NCI-H146 treated with DMSO at 0.1 percent for 48 hours (cell line): ENCODE data around the gene PPFIBP1.

ENCODE experiments used
- DNase-seq: peaks from one replicate; lab custom pipeline; 2025; ENCODE audit not compliant: unreplicated experiment; lab: John Stamatoyannopoulos, UW

The PPFIBP1 gene

DNA sequence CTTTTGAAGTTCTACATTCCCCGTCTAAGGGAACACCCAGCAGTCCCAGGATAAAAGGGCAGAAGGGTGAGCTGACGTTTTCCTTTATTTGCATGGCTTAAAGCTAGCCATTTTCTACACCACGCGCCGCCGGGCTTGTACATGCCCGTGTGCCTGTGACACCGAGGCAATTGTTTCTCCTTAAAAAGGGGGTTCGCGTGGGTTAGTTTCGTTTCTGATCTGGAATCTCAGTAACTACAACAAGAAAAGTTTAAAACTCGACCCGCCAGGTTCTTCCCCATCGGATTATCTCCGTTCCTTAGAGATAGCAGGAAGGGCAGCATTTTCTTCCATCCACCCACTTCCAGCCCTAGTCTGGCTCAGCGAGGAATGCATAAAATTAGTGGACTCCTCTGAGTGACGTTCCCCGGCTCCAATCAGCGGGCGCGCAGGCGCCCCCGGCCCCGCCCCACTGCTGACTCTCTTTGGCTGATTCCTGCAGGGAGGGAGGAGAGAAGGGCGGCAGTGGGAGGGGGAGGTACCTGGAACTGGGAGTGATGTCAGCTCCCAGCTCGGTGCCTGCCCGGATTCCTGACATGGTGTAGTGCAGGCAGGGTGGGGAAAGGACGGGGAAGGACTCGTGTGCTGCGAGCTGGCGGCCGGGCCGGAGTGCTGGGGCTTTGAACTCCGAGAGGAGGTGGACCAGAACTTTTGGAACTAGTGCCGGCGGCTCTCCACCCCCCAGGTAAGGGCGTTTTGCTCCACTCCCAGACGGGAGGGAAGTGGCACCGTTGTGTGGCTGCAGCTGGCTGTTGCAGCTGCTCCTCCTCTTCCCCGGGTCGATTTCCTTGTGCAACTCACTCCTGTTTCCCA, at the start of gene PPFIBP1:
Gene PPFIBP1, plus strand, starts transcription at position 565 of the 852 bp plus-strand sequence. CDS start 109,191 bp downstream, outside the sequence.
- peak; percentile 98 for DNase-seq

DNA sequence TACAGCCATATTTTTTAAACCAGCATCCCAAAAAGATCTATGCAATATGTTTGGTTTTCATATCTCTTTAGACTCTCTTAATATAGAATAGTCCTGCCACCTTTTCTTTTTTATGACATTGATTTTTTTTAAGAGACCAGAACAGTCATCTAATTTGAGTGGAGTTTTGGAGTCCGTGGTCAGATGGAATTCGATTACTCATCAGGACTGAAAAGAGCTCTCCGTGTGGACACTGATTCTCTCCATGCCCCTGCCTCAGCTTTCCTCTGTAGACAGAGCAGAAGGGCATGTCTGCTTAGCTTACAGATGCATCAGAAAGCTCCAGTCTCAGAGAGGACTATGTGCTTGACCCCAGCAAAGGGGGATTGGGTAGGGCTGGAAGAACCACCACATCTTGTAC, 49.7 kb upstream of the PPFIBP1 start:
- no peak for DNase-seq

DNA sequence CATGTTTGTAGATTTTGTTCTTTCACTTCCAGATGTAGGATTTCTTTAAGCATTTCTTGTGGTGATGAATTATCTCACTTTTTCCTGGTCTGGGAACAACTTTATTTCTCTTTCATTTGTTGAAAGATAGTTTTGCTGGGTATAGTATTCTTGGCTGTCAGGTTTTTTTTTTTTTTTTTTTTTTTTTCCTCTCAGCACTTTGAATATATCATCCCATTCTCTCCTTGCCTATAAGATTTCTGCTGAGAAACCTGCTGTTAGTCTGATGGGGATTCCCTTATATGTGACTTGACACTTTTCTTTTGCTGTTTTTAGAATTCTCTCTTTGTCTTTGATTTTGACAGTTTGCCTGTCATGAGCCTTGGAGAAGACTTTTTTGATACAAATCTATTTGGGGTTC, 47.0 kb upstream of the PPFIBP1 start:
- DNase-seq = no peak

DNA sequence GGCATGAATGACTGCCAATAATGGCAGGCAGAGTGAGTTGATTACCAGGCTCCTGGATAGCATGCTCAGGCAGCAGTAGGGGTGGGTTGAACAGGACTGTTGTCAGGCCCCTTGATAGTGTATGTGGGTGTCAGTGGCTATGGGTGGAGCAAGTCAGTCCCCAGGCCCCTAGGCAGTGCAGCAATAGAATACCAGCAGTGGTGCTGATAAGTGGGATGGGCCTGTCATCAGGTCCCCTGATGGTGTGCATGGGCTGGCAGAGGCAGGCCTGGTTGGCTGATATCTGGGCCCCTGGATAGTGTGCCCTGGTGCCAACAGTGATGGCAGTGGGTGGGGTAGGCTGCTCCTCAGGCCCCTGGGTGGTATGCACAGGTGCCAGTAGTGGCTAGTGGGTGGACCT, 45.1 kb upstream of the PPFIBP1 start:
- no peak for DNase-seq

DNA sequence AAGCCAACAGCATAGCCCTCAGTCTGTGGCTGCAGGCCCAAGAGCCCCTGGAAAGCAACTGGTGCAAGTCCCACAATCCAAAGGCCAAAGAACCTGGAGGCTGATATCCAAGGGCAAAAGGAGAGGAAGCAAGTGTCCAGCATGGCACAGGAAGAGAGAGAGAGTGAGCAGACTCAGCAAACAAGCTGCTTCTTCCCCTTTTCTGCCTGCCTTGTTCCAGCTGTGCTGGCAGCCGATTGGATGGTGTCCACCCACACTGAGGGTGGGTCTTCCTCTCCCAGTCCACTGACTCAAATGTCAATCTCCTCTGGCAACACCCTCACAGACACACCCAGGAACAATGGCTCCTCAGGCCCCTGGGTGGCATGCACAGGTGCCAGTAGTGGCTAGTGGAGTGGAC, 44.0 kb upstream of the PPFIBP1 start:
- no peak for DNase-seq

DNA sequence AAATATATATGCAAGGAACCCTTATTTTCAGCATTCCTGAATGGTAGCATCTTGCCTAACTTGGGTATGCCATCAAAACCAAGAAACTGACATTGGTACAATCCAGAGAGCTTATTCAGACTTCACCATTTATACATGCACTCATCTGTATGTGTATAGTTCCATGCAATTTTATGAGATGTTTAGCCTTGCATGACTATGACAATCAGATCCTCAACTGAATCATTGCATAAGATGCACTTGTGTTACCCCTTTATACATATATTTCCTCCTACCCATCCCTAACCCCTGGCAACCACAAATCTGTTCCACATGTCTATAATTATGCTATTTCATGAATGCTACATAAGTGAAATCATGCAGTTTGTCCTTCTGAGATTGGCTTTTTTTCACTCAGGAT, 37.0 kb upstream of the PPFIBP1 start:
- no peak for DNase-seq

DNA sequence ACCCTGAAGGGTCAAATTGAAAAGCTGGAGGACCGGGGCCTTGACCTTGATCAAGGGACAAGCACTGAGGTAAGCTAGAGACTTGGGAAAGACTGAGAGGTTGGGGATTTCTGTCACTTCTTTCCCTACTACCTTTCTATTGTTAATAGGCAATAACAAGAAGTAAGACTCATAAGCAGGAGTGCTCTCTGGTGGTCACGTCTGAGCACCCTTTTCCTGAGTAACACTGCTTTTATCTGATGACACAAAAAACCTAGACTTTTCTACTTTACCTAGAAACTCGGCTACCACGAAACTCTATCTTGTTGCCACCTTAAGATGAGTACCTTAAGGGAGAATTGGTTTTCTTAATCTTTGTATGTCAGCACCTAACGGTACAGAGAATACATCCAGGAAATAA, 35.5 kb upstream of the PPFIBP1 start:
- DNase-seq = no peak

DNA sequence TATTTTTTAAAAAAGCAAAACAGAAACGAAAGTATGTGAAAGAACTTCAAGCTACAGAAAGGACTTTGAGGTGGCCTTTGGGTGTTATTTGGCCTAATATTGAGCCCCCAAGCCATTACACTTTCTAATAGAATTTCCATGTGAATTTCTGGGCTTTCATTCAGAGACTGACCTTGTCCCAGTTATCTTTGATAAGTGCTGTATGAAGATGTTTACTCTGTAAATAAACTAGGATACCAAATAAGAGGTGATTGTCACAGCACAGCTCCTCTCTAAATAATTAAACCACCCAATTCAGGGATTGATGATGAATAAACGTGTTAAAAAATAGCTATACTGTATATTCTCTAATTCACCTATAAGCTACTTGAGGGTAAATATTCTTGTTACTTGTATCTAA, 32.8 kb upstream of the PPFIBP1 start:
- no peak for DNase-seq

DNA sequence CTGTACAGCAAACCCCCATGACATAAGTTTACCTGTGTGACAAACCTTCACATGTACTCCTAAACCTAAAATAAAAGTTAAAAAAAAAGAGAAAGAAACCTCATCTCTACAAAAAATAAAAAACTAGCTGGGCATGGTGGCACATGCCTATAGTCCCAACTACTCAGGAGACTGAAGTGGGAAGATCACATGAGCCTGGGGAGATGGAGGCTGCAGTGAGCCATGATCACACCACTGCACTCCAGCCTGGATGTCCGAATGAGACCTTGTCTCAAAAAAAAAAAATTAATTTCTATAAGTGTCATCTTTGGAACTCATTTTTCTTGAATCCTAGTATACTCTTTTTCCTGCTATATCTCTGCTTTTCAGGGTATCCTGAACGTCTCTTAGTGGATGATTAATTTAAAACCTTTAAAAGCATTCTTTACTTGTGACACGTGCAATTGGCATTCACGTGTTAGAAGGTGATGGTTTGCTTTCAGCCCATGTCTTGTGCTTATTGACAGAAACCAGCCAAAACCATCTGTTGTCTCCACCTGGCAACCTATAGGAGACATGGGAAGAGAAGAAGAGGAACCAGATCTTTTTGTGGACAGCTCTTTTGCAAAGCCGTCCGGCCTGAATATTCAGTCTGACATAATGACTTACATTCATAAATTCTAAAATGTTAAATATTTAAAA, 30.6 kb upstream of the PPFIBP1 start:
- DNase-seq = no peak

DNA sequence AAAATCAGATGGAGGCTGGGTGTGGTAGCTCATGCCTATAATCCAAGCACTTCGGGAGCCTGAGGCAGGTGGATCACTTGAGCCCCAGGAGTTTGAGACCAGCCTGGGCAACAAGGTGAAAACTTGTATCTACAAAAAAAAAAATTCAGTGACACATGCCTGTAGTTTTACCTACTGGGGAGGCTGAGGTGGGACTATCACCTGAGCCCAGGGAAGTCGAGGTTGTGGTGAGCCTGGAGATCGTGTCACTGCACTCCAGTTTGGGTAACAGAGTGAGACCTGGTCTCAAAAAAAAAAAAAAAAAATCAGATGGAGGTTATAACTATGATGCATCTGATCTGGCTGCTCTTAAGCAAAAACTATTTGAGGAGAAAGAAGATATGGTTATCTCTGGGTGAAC, 26.6 kb upstream of the PPFIBP1 start:
- no peak for DNase-seq

DNA sequence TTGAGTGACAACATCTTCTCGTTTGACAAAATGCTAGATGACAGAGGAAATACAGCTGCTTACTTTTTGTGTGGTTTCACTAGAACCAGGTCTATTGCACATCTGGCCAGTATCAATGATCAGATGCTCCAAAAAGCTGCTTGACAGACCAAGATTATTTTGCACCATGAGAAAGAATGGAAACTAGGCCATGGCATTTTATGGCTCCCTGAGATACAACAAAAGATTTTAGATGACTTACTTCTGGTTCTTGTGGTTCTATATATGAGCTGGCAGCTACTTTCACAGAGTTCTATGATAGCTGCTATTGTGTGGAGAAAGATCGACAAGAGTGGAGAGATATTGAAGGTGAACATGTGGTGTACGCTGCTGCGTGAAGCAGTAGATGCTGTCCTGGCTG, 25.9 kb upstream of the PPFIBP1 start:
- no peak for DNase-seq

DNA sequence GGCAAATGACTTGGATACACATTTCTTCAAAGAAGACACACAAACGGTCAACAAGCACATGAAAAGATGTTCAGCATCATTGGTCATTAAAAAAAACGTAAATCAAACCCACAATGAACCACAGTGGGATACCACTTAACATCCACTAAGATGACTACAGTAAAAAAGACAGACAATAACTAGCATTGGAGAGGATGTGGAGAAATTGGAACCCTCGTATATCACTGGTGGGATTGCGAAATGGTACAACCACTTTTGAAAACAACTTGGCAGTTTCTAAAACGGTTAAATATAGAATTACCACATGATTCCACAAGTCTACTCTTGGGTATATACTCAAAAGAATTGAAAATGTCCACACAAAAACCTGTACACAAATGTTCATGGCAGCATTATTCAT, 25.2 kb upstream of the PPFIBP1 start:
- peak; percentile 64 for DNase-seq

DNA sequence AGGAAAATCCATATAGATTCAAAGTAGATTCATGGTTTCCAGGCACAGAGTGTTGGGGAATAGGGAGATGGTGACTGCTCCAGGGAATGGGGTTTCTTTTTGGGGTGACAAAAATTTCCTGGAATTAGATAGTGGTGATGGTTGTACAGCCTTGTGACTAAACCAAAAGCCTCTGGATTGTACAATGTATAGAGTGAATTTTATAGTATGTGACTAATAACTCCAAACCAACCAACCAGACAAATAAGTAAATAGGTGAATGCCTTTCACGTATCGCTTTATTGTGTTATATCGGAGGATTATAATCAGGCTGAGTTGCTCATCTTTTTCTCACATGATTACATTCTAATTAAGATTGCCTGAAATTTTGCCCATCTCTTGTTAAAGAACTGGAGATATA, 24.6 kb upstream of the PPFIBP1 start:
- no peak for DNase-seq

DNA sequence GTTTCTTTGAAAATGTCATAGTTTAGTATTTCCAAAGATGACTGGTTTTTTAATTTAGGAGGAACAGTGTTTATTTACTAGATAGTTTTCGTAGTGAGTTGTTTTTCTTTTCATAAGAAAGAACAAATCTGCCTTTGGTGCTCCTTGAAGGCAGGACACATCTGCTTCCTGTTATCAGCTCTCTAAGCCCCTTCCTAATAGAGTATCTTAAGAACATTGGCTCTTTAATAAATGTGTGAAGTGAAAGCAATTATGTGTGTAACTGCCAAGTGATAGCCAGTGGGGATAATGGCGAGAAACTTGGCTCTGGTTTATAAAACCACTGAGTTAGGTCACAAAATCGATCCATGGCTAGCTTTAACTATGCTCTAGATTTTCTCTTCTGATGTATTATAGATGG, 23.5 kb upstream of the PPFIBP1 start:
- DNase-seq = no peak

DNA sequence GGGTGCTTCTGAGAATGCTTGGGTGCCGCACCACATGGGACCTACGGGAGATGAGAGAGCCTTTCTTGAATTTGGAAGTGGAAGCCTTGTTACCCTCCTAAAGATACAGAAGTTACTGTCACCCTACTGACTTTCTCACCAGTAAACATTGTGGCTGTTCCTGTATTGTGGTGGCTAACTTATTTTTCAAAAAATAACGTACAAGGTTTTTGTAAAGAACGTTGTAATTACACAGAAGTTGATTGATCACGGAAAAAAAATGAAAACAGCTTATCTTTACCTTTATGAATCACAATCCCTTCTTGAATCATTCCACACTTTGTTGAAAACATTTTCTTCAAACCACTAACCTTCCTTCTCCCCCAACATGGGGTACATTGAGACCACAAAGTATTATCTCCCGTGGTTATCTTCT, 22.0 kb upstream of the PPFIBP1 start:
- DNase-seq = no peak

DNA sequence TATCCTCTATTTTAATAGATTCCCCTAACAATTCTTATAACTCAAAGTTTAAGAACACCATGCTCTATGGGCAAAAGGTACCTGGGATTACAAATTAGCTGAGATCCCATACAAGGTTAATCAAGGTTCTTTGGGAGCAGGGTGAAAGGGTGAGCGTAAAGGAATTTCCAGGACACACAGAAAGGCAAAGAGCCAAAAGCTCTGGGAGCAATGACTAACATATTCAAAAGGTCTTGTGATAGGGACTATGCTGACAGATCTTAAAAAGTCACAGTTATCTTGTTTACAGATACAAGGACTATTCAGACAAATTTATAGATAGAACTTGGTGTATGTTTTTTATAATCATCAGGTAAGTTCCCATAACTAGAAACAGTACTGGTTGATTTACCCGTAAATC, 19.5 kb upstream of the PPFIBP1 start:
- no peak for DNase-seq

DNA sequence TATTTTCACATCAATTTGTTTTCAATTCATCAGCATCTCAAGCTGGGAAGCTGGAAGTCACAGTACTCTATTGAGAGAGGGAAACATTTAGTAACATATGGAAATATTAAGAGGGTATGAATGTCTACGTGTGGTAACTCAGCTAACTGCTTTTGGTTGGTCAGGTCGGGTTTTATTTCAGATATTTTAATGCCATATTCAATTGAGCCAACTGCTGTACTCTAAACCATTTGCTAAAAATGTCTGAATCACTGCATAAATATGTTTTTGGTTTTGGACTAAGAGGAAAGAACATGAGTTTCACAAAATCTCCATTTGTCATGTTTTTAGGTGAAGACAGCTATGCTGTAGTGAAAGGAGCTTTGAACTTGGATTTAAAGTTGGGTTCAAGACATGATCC, 18.9 kb upstream of the PPFIBP1 start:
- no peak for DNase-seq

DNA sequence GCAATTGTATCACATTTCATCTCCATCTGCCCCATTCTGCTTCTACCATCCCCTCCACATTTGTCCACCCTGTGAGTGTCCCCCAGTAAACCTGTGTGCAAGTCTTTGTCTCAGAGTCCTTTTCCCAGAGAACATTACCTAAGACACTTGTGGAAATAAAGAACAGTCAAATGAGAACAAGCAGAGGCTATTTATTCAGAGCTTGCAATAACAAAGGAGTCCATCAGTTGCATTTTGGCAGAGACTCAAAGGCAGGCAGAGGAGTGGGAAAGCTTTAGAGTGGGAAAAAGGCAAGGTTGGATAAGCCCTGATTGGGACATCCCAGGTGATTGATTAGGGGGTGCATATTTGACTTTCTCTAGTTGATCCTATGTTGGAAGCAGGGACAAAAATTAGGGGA, 18.2 kb upstream of the PPFIBP1 start:
- DNase-seq = no peak

DNA sequence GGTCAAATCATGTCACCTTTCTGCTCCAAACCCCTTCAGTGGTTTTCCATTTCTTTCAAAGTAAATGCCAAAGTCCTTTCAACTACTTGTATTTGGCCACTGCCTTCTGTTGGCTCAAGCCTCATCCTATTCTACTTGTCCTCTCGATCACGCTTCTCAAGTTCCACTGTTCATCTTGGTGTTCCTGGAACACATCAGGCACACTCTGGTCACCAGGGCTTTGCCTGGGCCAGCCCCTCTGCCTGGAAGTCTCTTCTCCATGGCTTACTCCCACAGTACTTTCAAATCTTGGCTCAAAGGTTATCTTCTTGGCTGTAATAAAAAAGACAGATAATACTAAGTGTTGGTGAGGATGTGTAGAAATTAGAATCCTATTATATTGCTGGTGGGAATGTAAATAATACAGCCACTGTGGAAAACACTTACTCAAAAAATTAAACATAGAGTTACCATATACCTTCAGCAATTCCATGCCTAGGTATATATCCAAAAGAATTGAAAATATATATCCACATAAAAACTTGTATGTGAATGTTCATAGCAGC, 17.3 kb upstream of the PPFIBP1 start:
- no peak for DNase-seq

DNA sequence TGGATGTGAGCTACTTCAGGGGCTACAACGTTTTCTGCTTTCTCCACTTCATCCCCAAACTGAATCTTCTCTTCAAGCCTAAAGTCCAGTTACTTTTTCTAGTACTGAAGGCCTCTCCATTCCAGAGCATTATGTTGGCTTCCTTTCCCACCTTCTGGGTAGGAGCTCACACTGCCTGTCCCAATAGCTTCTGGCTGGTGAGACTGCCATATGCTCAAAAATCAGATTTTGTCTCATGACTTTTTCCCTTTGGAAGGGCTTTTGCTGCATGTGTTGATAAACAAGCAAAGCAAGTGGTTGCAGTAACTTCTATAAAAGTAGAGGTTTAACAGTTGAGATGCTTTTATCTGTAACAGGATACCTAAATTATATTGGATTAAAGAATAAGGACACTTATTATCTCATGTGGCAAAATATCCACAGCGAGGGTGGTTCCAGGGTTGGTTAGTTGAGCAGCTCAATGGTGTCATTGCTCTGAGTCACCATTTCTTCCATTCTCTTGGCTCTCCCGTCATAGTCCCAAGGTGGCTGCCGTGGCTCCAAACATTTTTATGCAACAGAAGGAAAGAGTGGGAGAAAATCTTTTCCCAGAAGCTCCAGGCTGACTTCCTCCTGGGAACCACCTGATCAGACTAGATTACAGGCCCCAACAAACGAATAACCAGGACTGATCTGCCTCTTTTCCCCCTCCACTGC, 15.1 kb upstream of the PPFIBP1 start:
- no peak for DNase-seq

DNA sequence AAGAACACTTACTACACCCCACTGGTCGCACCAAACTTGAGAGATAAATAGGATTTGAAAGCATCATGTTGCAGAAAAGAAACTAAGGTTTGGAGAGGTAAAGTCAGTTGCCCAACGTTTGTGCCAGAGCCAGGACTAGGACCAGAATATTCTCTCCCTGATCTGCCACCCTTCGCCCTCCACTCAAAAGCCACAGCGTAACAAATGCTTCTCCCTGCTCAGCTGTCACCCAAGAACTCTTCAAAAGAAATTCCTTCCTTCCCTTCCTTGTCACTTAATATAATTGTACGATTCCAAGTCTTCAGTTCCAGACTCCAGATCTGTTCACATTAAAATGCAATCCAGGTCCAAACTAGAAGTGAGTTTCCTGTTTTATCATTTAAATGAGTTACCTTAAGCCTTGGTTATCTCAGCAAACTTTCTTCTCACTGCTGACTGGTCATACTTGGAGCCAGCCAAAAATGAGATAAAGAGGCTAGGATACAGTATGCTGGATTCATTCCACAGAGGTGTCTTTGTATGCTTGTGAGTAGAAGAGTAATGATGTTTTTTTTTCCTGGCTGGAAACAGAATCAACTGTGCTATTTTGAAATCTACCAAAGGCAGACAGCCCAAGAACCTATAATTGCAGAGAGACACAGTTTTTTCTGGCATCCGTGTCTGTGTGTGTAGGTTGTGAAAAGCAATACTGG, 12.8 kb upstream of the PPFIBP1 start:
- no peak for DNase-seq
